Measurements from ENCODE around the gene NUP98.

The NUP98 gene

GRCh38 chr11:3638513-3638912 lies 158.8 kb downstream of the NUP98 start:
- peaks cover 10% of the 10 kb centered on the region for H3K4me1 Mint-ChIP-seq

GRCh38 chr11:3637201-3637600 lies 160.2 kb downstream of the NUP98 start:
- Mint-ChIP-seq H3K9me3 (no peaks in the 10 kb centered on the region), H3K36me3 (no peaks in the 10 kb centered on the region), H3K4me1 (peaks cover 5% of the 10 kb centered on the region), H3K27me3 (peaks cover 36% of the 10 kb centered on the region), H3K4me3 (no peak overlapping the region), H3K27ac (no peak overlapping the region)
- CTCF ChIA-PET, result no interaction called here
- DNase-seq, result no peak

More at GRCh38 chr11:3638513-3638912, 158.8 kb downstream of the NUP98 start:
- CTCF ChIA-PET, result interaction anchor here (1.5 kb wide), 1 partner anchor 11 kb away, joined by 4 read pairs; no protein-coding TSS in a partner anchor
- Mint-ChIP-seq H3K27ac (no peak overlapping the region), H3K27me3 (peaks cover 49% of the 10 kb centered on the region), H3K9me3 (no peaks in the 10 kb centered on the region), H3K36me3 (no peaks in the 10 kb centered on the region), H3K4me3 (no peak overlapping the region)
- no peak for DNase-seq

- DNase-seq, result no peak
- Mint-ChIP-seq H3K4me1 (no peaks in the 10 kb centered on the region), H3K27me3 (peaks cover 22% of the 10 kb centered on the region), H3K27ac (no peak overlapping the region), H3K4me3 (no peak overlapping the region), H3K36me3 (no peaks in the 10 kb centered on the region), H3K9me3 (no peaks in the 10 kb centered on the region)
- CTCF ChIA-PET, result no interaction called here
Measured at GRCh38 chr11:3635641-3636375, 161.5 kb downstream of the NUP98 start.

GRCh38 chr11:3632070-3632660 lies 165.2 kb downstream of the NUP98 start:
- Mint-ChIP-seq H3K4me1 (no peaks in the 10 kb centered on the region), H3K4me3 (no peak overlapping the region), H3K27me3 (peaks cover 7% of the 10 kb centered on the region), H3K36me3 (no peaks in the 10 kb centered on the region), H3K9me3 (no peaks in the 10 kb centered on the region), H3K27ac (no peak overlapping the region)
- CTCF ChIA-PET, result no interaction called here
- DNase-seq, result no peak

GRCh38 chr11:3631331-3631730 lies 166.0 kb downstream of the NUP98 start:
- Mint-ChIP-seq H3K9me3 (no peaks in the 10 kb centered on the region), H3K36me3 (no peaks in the 10 kb centered on the region), H3K4me3 (no peak overlapping the region), H3K27me3 (peaks cover 5% of the 10 kb centered on the region), H3K4me1 (no peaks in the 10 kb centered on the region), H3K27ac (no peak overlapping the region)
- CTCF ChIA-PET, result no interaction called here
- no peak for DNase-seq

- peaks cover 7% of the 10 kb centered on the region for H3K27me3 Mint-ChIP-seq
- CTCF ChIA-PET, result interaction anchor here (1.1 to 1.5 kb wide), 2 partner anchors 12 to 150 kb away, joined by 3 to 4 read pairs; no protein-coding TSS in a partner anchor
- H3K27ac Mint-ChIP-seq, result no peak overlapping the region
- no peaks in the 10 kb centered on the region for H3K9me3 Mint-ChIP-seq
- H3K4me1 Mint-ChIP-seq, result no peaks in the 10 kb centered on the region
- H3K4me3 Mint-ChIP-seq, result no peak overlapping the region
- no peaks in the 10 kb centered on the region for H3K36me3 Mint-ChIP-seq
- no peak for DNase-seq
Measured at GRCh38 chr11:3627291-3627690, 170.1 kb downstream of the NUP98 start.

- CTCF ChIA-PET, result interaction anchor here (1.1 to 1.3 kb wide), 2 partner anchors 12 to 13 kb away, joined by 3 to 4 read pairs; no protein-coding TSS in a partner anchor
- H3K9me3 Mint-ChIP-seq, result no peaks in the 10 kb centered on the region
- no peaks in the 10 kb centered on the region for H3K36me3 Mint-ChIP-seq
- H3K27me3 Mint-ChIP-seq, result peaks cover 7% of the 10 kb centered on the region
- H3K4me1 Mint-ChIP-seq, result no peaks in the 10 kb centered on the region
- no peak overlapping the region for H3K4me3 Mint-ChIP-seq
- peak; percentile 27 for DNase-seq
- no peak overlapping the region for H3K27ac Mint-ChIP-seq
Measured at GRCh38 chr11:3626250-3626960, 170.9 kb downstream of the NUP98 start.
